ENCODE measurements around the gene FAU. TPM values are rescaled to one million over a fixed set of nuclear protein-coding genes. Genes with fewer than 3 reads are reported as not detected.

FAU gene
- total and polyA plus RNA-seq, 9 of the 15 experiments (the other 6 are each of a cell fraction or from before 2014, with no cell fraction given), result 433 to 1,827 (median 942) TPM

- TF ChIP-seq SRSF1 (IDR thresholded peaks at IDR 0.05; ENCODE audit: low read depth, low read length) (no peak), ZNF77 (CRISPR knock-in tag; IDR thresholded peaks at IDR 0.05) (no peak), ZNF146 (CRISPR knock-in tag; IDR thresholded peaks at IDR 0.05; ENCODE audit: unreplicated experiment) (no peak), SMC3 (conservative IDR thresholded peaks at IDR 0.05; ENCODE audit: insufficient read depth, low read depth, low read length) (peak; percentile 81), BRF1 (IDR thresholded peaks at IDR 0.05; ENCODE audit: borderline replicate concordance, extremely low read depth, insufficient read length) (no peak), SOX6 (IDR thresholded peaks at IDR 0.05) (0 out of 2 replicates have a peak, but pooled peaks have one; percentile 52), ZNF639 (CRISPR knock-in tag; conservative IDR thresholded peaks at IDR 0.05 in 1 of 2, IDR thresholded peaks at IDR 0.05 in 1 of 2) (peak; percentile 77 to 90; a peak in 2 of 4 replicates), ZNF668 (CRISPR knock-in tag; IDR thresholded peaks at IDR 0.05) (no peak), MIER1 (IDR thresholded peaks at IDR 0.05; ENCODE audit: low read depth) (no peak), SETDB1 (IDR thresholded peaks at IDR 0.05; ENCODE audit: low read length) (no peak), BCL6 (CRISPR knock-in tag; IDR thresholded peaks at IDR 0.05) (no peak), ZKSCAN1 (IDR thresholded peaks at IDR 0.05; ENCODE audit: low read depth, low read length) (peak; percentile 64), RB1 (IDR thresholded peaks at IDR 0.05; ENCODE audit: low read depth) (peak; percentile 63; the same call in 1 of the 2 replicates), ZNF57 (CRISPR knock-in tag; IDR thresholded peaks at IDR 0.05) (no peak), MTA2 (IDR thresholded peaks at IDR 0.05; ENCODE audit: low read depth) (peak; percentile 78), NR3C1 (CRISPR knock-in tag; IDR thresholded peaks at IDR 0.05) (peak; percentile 85), NR2C2 (CRISPR knock-in tag; IDR thresholded peaks at IDR 0.05) (peak; percentile 99), NR2C2 (tag; IDR thresholded peaks at IDR 0.05) (peak; percentile 100), SRSF7 (optimal IDR thresholded peaks at IDR 0.05; ENCODE audit: low read depth, low read length) (no peak), NFATC3 (IDR thresholded peaks at IDR 0.05) (0 out of 2 replicates have a peak, but pooled peaks have one; percentile 33), KHSRP (IDR thresholded peaks at IDR 0.05) (no peak), ZNF24 (IDR thresholded peaks at IDR 0.05) (no peak), TCF7L2 (IDR thresholded peaks at IDR 0.05; ENCODE audit: low read depth, low read length) (no peak), IRF9 (tag; IDR thresholded peaks at IDR 0.05) (0 out of 2 replicates have a peak, but pooled peaks have one; percentile 53), MCM7 (IDR thresholded peaks at IDR 0.05) (no peak)
- TF ChIP-seq, protein P1, sequence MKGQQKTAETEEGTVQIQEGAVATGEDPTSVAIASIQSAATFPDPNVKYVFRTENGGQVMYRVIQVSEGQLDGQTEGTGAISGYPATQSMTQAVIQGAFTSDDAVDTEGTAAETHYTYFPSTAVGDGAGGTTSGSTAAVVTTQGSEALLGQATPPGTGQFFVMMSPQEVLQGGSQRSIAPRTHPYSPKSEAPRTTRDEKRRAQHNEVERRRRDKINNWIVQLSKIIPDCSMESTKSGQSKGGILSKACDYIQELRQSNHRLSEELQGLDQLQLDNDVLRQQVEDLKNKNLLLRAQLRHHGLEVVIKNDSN (CRISPR knock-in tag; IDR thresholded peaks at IDR 0.05), result no peak
- TF ChIP-seq, protein P2, sequence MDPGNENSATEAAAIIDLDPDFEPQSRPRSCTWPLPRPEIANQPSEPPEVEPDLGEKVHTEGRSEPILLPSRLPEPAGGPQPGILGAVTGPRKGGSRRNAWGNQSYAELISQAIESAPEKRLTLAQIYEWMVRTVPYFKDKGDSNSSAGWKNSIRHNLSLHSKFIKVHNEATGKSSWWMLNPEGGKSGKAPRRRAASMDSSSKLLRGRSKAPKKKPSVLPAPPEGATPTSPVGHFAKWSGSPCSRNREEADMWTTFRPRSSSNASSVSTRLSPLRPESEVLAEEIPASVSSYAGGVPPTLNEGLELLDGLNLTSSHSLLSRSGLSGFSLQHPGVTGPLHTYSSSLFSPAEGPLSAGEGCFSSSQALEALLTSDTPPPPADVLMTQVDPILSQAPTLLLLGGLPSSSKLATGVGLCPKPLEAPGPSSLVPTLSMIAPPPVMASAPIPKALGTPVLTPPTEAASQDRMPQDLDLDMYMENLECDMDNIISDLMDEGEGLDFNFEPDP (CRISPR knock-in tag; IDR thresholded peaks at IDR 0.05), result 0 out of 2 replicates have a peak, but pooled peaks have one; percentile 61
These were observed 4.5 kb downstream of the FAU start, which contains the start of gene ZNHIT2 (continued) for GRCh38 chr11:65117206-65118096.
